OCI-LY1 (cell line): Measurements from ENCODE around the gene KCNN3.

Experiments
- H2AFZ ChIP-seq: fragments of 200-600 bp; sonication (generic), shearing (Covaris generic); 2 replicates; pipeline ENCODE4 v1.6.0; 2014; ENCODE audit warnings: antibody characterized with exemption, mild to moderate bottlenecking, low read length
- H3F3A ChIP-seq: fragments of 200-600 bp; sonication (generic), shearing (Covaris generic); 2 replicates; pipeline ENCODE4 v1.6.0; 2014; ENCODE audit warnings: mild to moderate bottlenecking, antibody characterized with exemption, low read length, moderate library complexity; ENCODE audit not compliant: insufficient read depth
- H3K27ac ChIP-seq: fragments of 200-600 bp; sonication (generic); 2 replicates; pipeline ENCODE4 v1.5.1; 2014; ENCODE audit warnings: low read length, mixed run types, mild to moderate bottlenecking, low read depth; ENCODE audit not compliant: poor library complexity, severe bottlenecking
- H3K27me3 ChIP-seq: fragments of 200-600 bp; sonication (generic); 2 replicates; pipeline ENCODE4 v1.6.0; 2014; ENCODE audit warnings: antibody characterized with exemption, mild to moderate bottlenecking, low read length, moderate library complexity; ENCODE audit not compliant: insufficient read depth
- H3K36me3 ChIP-seq: fragments of 200-600 bp; sonication (generic); 2 replicates; pipeline ENCODE4 v1.6.1; 2014; ENCODE audit warnings: mild to moderate bottlenecking, antibody characterized with exemption, low read length, moderate library complexity, mixed read lengths; ENCODE audit not compliant: insufficient read depth
- H3K4me1 ChIP-seq: fragments of 200-600 bp; sonication (generic); 2 replicates; pipeline ENCODE4 v1.5.1; 2014; ENCODE audit warnings: mild to moderate bottlenecking, low read length, moderate library complexity; ENCODE audit not compliant: insufficient read depth, severe bottlenecking
- H3K4me2 ChIP-seq: fragments of 200-600 bp; sonication (generic), shearing (Covaris generic); 2 replicates; pipeline ENCODE4 v1.6.1; 2014; ENCODE audit warnings: low read length
- H3K4me3 ChIP-seq: fragments of 200-600 bp; sonication (generic); 2 replicates; pipeline ENCODE4 v1.5.1; 2014; ENCODE audit warnings: low read length, low read depth, mild to moderate bottlenecking, mixed read lengths; ENCODE audit not compliant: poor library complexity, severe bottlenecking
- H3K79me2 ChIP-seq: fragments of 200-600 bp; shearing (Covaris generic); 2 replicates; pipeline ENCODE4 v1.6.1; 2016; ENCODE audit warnings: mixed run types, low read length, mixed read lengths; ENCODE audit not compliant: insufficient read depth
- H3K9ac ChIP-seq: fragments of 200-600 bp; sonication (generic), shearing (Covaris generic); 2 replicates; pipeline ENCODE4 v1.6.1; 2014; ENCODE audit warnings: mild to moderate bottlenecking, low read length, mixed read lengths
- H3K9me2 ChIP-seq: fragments of 200-600 bp; sonication (generic), shearing (Covaris generic); 2 replicates; pipeline ENCODE4 v1.6.1; 2014; ENCODE audit warnings: low read depth, mild to moderate bottlenecking, low read length, mixed read lengths
- H3K9me3 ChIP-seq: fragments of 200-600 bp; shearing (Covaris generic); 2 replicates; pipeline ENCODE4 v1.6.1; 2014; ENCODE audit warnings: low read length, mixed read lengths
- H4K20me1 ChIP-seq: fragments of 200-600 bp; sonication (generic), shearing (Covaris generic); 2 replicates; pipeline ENCODE4 v1.6.0; 2016; ENCODE audit warnings: mild to moderate bottlenecking, low read length; ENCODE audit not compliant: insufficient read depth
- CTCF ChIP-seq: fragments of 200-600 bp; sonication (generic), shearing (Covaris generic); IDR thresholded peaks from 2 replicates; pipeline ENCODE4 v1.5.1; 2017; ENCODE audit warnings: mild to moderate bottlenecking, antibody characterized with exemption, low read length, moderate library complexity, mixed read lengths
- EZH2 ChIP-seq: fragments of 200-600 bp; sonication (generic), shearing (Covaris generic); IDR thresholded peaks from 2 replicates; pipeline ENCODE4 v1.8.0; 2017; ENCODE audit warnings: borderline replicate concordance, mixed run types, mild to moderate bottlenecking, antibody characterized with exemption, low read length, moderate library complexity, mixed read lengths

KCNN3 gene

GRCh38 chr1:154847891-154848290 is 22.2 kb downstream of the KCNN3 start:
- no peak overlapping the region for H3K4me3 ChIP-seq
- H3K9me3 ChIP-seq = no peaks in the 10 kb centered on the region
- H3K27ac ChIP-seq = no peak overlapping the region
- H3K4me2 ChIP-seq = no peak overlapping the region
- H4K20me1 ChIP-seq = no peaks in the 10 kb centered on the region
- H3K79me2 ChIP-seq = peaks cover 22% of the 10 kb centered on the region
- no peaks in the 10 kb centered on the region for H3F3A ChIP-seq
- no peaks in the 10 kb centered on the region for H3K9me2 ChIP-seq
- H3K27me3 ChIP-seq = no peaks in the 10 kb centered on the region
- no peak for TF ChIP-seq CTCF
- no peak for TF ChIP-seq EZH2
- H2AFZ ChIP-seq = no peak overlapping the region
- H3K36me3 ChIP-seq = peaks cover 25% of the 10 kb centered on the region; the same call in 1 of the 2 replicates
- H3K9ac ChIP-seq = no peak overlapping the region
- H3K4me1 ChIP-seq = peaks cover 62% of the 10 kb centered on the region

GRCh38 chr1:154846565-154847442 is 23.3 kb downstream of the KCNN3 start:
- no peak overlapping the region for H3K4me3 ChIP-seq
- no peak for TF ChIP-seq EZH2
- TF ChIP-seq CTCF = no peak
- H3K4me1 ChIP-seq = peaks cover 66% of the 10 kb centered on the region

GRCh38 chr1:154845879-154846278 is 24.2 kb downstream of the KCNN3 start:
- H3K36me3 ChIP-seq = peaks cover 31% of the 10 kb centered on the region; the same call in 1 of the 2 replicates
- no peaks in the 10 kb centered on the region for H3F3A ChIP-seq
- H3K9me2 ChIP-seq = no peaks in the 10 kb centered on the region
- H3K9me3 ChIP-seq = no peaks in the 10 kb centered on the region
- H3K4me2 ChIP-seq = peak overlapping the region; percentile 24; the same call in 1 of the 2 replicates
- H4K20me1 ChIP-seq = no peaks in the 10 kb centered on the region
- peaks cover 17% of the 10 kb centered on the region for H3K79me2 ChIP-seq
- H3K27ac ChIP-seq = peak overlapping the region; percentile 76
- H3K9ac ChIP-seq = no peak overlapping the region; the same call in 1 of the 2 replicates
- H3K27me3 ChIP-seq = no peaks in the 10 kb centered on the region
- H3K4me3 ChIP-seq = no peak overlapping the region
- H2AFZ ChIP-seq = no peak overlapping the region
- TF ChIP-seq CTCF = no peak
- TF ChIP-seq EZH2 = no peak
- H3K4me1 ChIP-seq = peaks cover 71% of the 10 kb centered on the region

More at GRCh38 chr1:154846565-154847442, 23.3 kb downstream of the KCNN3 start:
- no peak overlapping the region; the same call in 1 of the 2 replicates for H3K4me2 ChIP-seq
- no peaks in the 10 kb centered on the region for H4K20me1 ChIP-seq
- H3K36me3 ChIP-seq = peaks cover 30% of the 10 kb centered on the region; the same call in 1 of the 2 replicates
- no peaks in the 10 kb centered on the region for H3K9me3 ChIP-seq
- no peaks in the 10 kb centered on the region for H3K27me3 ChIP-seq
- H3F3A ChIP-seq = no peaks in the 10 kb centered on the region
- no peak overlapping the region; the same call in 1 of the 2 replicates for H3K9ac ChIP-seq
- H3K27ac ChIP-seq = peak overlapping the region; percentile 76
- H3K79me2 ChIP-seq = peaks cover 22% of the 10 kb centered on the region
- no peak overlapping the region for H2AFZ ChIP-seq
- H3K9me2 ChIP-seq = no peaks in the 10 kb centered on the region
